NOMO-1 treated with DMSO at 0.1 percent for 48 hours (cell line): ENCODE results near the gene ANKRD12.
A peak's percentile ranks its signal among the peaks of the same experiment; 100 is the strongest.

ENCODE experiments used
- DNase-seq: peaks from one replicate; lab custom pipeline; 2025; ENCODE audit not compliant: unreplicated experiment; lab: John Stamatoyannopoulos, UW

The ANKRD12 gene

GRCh38 chr18:9181275-9181674 lies 44.7 kb downstream of the ANKRD12 start:
- DNase-seq = no peak

- DNase-seq = no peak
Observed at GRCh38 chr18:9182852-9183399, 46.3 kb downstream of the ANKRD12 start.

- DNase-seq = no peak
Observed at GRCh38 chr18:9184998-9185613, 48.5 kb downstream of the ANKRD12 start.

GRCh38 chr18:9188359-9189231 lies 52.0 kb downstream of the ANKRD12 start:
- no peak for DNase-seq

- no peak for DNase-seq
Observed at GRCh38 chr18:9189491-9189890, 52.9 kb downstream of the ANKRD12 start.

GRCh38 chr18:9191658-9192256 lies 55.2 kb downstream of the ANKRD12 start:
- DNase-seq = no peak

- DNase-seq = no peak
Observed at GRCh38 chr18:9193031-9193430, 56.5 kb downstream of the ANKRD12 start.

- DNase-seq = no peak
Observed at GRCh38 chr18:9196568-9196967, 60.0 kb downstream of the ANKRD12 start.

GRCh38 chr18:9199681-9200080 lies 63.1 kb downstream of the ANKRD12 start:
- DNase-seq = no peak

GRCh38 chr18:9201224-9201623 lies 64.6 kb downstream of the ANKRD12 start:
- no peak for DNase-seq

GRCh38 chr18:9204659-9205058 lies 68.1 kb downstream of the ANKRD12 start:
- DNase-seq = no peak

- no peak for DNase-seq
Observed at GRCh38 chr18:9206421-9206820, 69.8 kb downstream of the ANKRD12 start.

GRCh38 chr18:9209279-9209678 lies 72.7 kb downstream of the ANKRD12 start:
- DNase-seq = peak; percentile 46

GRCh38 chr18:9210966-9211365 lies 74.4 kb downstream of the ANKRD12 start:
- peak; percentile 68 for DNase-seq

GRCh38 chr18:9211955-9212354 lies 75.4 kb downstream of the ANKRD12 start:
- DNase-seq = no peak

GRCh38 chr18:9215221-9215933 lies 78.8 kb downstream of the ANKRD12 start:
- DNase-seq = no peak

- no peak for DNase-seq
Observed at GRCh38 chr18:9216459-9216858, 79.9 kb downstream of the ANKRD12 start.

- no peak for DNase-seq
Observed at GRCh38 chr18:9217743-9218451, 81.3 kb downstream of the ANKRD12 start.

- DNase-seq = no peak
Observed at GRCh38 chr18:9221040-9221439, 84.5 kb downstream of the ANKRD12 start.

GRCh38 chr18:9221661-9222060 lies 85.1 kb downstream of the ANKRD12 start:
- no peak for DNase-seq

GRCh38 chr18:9223356-9223755 lies 86.8 kb downstream of the ANKRD12 start:
- no peak for DNase-seq
